Loucy (cell line): ENCODE data around the gene SMAP1.

ENCODE experiments used
- H2AFZ ChIP-seq: fragments of 200-600 bp; sonication (generic); 2 replicates; pipeline ENCODE4 v1.6.0; 2016; ENCODE audit warnings: antibody characterized with exemption, mild to moderate bottlenecking, low read length, moderate library complexity
- H3F3A ChIP-seq: fragments of 200-600 bp; 2 replicates; pipeline ENCODE4 v1.6.0; 2016; ENCODE audit warnings: antibody characterized with exemption, low read depth, mild to moderate bottlenecking
- H3K27me3 ChIP-seq: fragments of 200-600 bp; sonication (generic); 2 replicates; pipeline ENCODE4 v1.6.1; 2014; ENCODE audit warnings: low read length, mild to moderate bottlenecking; ENCODE audit not compliant: insufficient read depth, poor library complexity, severe bottlenecking
- H3K36me3 ChIP-seq: fragments of 200-600 bp; sonication (generic); 2 replicates; pipeline ENCODE4 v1.6.1; 2016; ENCODE audit warnings: low read length; ENCODE audit not compliant: insufficient read depth
- H3K4me1 ChIP-seq: fragments of 200-600 bp; sonication (generic); 2 replicates; pipeline ENCODE4 v1.5.1; 2014; ENCODE audit warnings: low read length, mild to moderate bottlenecking; ENCODE audit not compliant: insufficient read depth, poor library complexity, severe bottlenecking
- H3K4me2 ChIP-seq: fragments of 200-600 bp; sonication (generic); 2 replicates; pipeline ENCODE4 v1.6.0; 2014; ENCODE audit warnings: antibody characterized with exemption, low read length, low read depth, mild to moderate bottlenecking; ENCODE audit not compliant: poor library complexity, severe bottlenecking
- H3K4me3 ChIP-seq: fragments of 200-600 bp; sonication (generic); 2 replicates; pipeline ENCODE4 v1.5.1; 2014; ENCODE audit warnings: low read length, mild to moderate bottlenecking, mixed read lengths; ENCODE audit not compliant: poor library complexity, severe bottlenecking
- H3K79me2 ChIP-seq: fragments of 200-600 bp; sonication (generic); 2 replicates; pipeline ENCODE4 v1.6.1; 2014; ENCODE audit warnings: low read length; ENCODE audit not compliant: insufficient read depth
- H3K9ac ChIP-seq: fragments of 200-600 bp; sonication (generic); 2 replicates; pipeline ENCODE4 v1.6.0; 2014; ENCODE audit warnings: mild to moderate bottlenecking, low read depth, low read length, moderate library complexity; ENCODE audit not compliant: poor library complexity, severe bottlenecking
- H3K9me2 ChIP-seq: fragments of 200-600 bp; sonication (generic); replicated peaks from 2 replicates; pipeline ENCODE4 v1.6.1; 2016; ENCODE audit warnings: low read depth, low read length, mixed read lengths
- H3K9me3 ChIP-seq: fragments of 200-600 bp; sonication (generic); 2 replicates; pipeline ENCODE4 v1.6.1; 2014; ENCODE audit warnings: mild to moderate bottlenecking, antibody characterized with exemption, low read length, low read depth; ENCODE audit not compliant: insufficient read depth
- H4K20me1 ChIP-seq: fragments of 200-600 bp; sonication (generic); 2 replicates; pipeline ENCODE4 v1.6.0; 2014; ENCODE audit warnings: antibody characterized with exemption, low read length, mild to moderate bottlenecking; ENCODE audit not compliant: insufficient read depth, poor library complexity, severe bottlenecking
- EZH2phosphoT487 ChIP-seq: fragments of 200-600 bp; IDR thresholded peaks from 2 replicates; pipeline ENCODE4 v1.6.1; 2018; ENCODE audit warnings: antibody characterized with exemption, mild to moderate bottlenecking, moderate library complexity, borderline replicate concordance
- TF ChIP-seq, protein P1 (sequence below): fragments of 200-600 bp; sonication (generic); conservative IDR thresholded peaks from 2 replicates; pipeline ENCODE4 v1.5.1; 2014; ENCODE audit warnings: mild to moderate bottlenecking, antibody characterized with exemption, low read length

The SMAP1 gene

DNA sequence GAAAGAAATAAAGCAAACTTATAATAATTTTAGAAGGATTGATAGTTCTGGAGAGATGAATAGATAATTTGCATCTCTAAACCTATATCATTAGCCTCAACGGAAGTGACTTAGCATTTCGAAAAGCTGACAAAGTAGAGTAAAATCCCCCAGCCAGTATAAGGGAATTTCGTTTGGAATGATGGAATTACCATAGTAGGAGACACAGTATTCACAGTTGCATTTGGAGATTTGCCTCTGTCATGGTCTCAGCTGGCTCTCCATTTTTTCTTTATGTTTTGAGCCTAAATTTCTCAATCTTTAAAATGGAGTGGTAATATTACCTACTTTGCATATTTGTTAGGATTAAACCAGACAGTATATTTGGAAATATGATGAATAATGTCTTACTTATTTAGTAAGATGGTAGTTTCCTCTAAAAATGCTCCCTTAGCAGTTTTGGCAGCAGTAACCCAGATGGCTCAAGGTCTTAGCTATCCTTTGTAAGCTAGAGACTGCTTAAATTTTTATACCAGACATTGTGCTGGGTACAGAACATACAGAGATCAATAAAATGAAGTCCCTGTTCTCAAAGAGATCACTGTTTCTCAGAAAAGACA lies 58.2 kb downstream of the SMAP1 start:
- Histone ChIP-seq H3K4me1 (no peaks in the 10 kb centered on the region), H4K20me1 (peaks cover 7% of the 10 kb centered on the region), H3K36me3 (peaks cover 4% of the 10 kb centered on the region; the same call in 1 of the 2 replicates), H3K27me3 (no peaks in the 10 kb centered on the region), H3K4me3 (no peak overlapping the region), H2AFZ (no peak overlapping the region), H3K4me2 (no peak overlapping the region), H3K9ac (no peak overlapping the region), H3K79me2 (peaks cover 37% of the 10 kb centered on the region; the same call in 1 of the 2 replicates), H3K9me2 (no peaks in the 10 kb centered on the region), H3K9me3 (no peaks in the 10 kb centered on the region), H3F3A (no peaks in the 10 kb centered on the region)
- TF ChIP-seq EZH2phosphoT487: no peak
- TF ChIP-seq, protein P1, sequence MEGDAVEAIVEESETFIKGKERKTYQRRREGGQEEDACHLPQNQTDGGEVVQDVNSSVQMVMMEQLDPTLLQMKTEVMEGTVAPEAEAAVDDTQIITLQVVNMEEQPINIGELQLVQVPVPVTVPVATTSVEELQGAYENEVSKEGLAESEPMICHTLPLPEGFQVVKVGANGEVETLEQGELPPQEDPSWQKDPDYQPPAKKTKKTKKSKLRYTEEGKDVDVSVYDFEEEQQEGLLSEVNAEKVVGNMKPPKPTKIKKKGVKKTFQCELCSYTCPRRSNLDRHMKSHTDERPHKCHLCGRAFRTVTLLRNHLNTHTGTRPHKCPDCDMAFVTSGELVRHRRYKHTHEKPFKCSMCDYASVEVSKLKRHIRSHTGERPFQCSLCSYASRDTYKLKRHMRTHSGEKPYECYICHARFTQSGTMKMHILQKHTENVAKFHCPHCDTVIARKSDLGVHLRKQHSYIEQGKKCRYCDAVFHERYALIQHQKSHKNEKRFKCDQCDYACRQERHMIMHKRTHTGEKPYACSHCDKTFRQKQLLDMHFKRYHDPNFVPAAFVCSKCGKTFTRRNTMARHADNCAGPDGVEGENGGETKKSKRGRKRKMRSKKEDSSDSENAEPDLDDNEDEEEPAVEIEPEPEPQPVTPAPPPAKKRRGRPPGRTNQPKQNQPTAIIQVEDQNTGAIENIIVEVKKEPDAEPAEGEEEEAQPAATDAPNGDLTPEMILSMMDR: no peak

- Histone ChIP-seq H3K4me3 (no peak overlapping the region), H3K27me3 (no peaks in the 10 kb centered on the region), H3K9me2 (no peaks in the 10 kb centered on the region), H3K9me3 (no peaks in the 10 kb centered on the region), H3K9ac (no peak overlapping the region), H3K36me3 (peaks cover 15% of the 10 kb centered on the region; the same call in 1 of the 2 replicates), H3K79me2 (peaks cover 16% of the 10 kb centered on the region; the same call in 1 of the 2 replicates), H3K4me2 (no peak overlapping the region), H4K20me1 (no peaks in the 10 kb centered on the region), H3K4me1 (peaks cover 6% of the 10 kb centered on the region), H3F3A (0 out of 2 replicates have a peak, but pooled peaks cover 4% of the 10 kb centered on the region), H2AFZ (no peak overlapping the region)
- TF ChIP-seq EZH2phosphoT487: no peak
- TF ChIP-seq, protein P1: no peak
These were observed 66.7 kb downstream of the SMAP1 start for GRCh38 chr6:70734381-70734780.

GRCh38 chr6:70734979-70735378 lies 67.3 kb downstream of the SMAP1 start:
- Histone ChIP-seq H3K9me3 (no peaks in the 10 kb centered on the region), H2AFZ (no peak overlapping the region), H3K36me3 (peaks cover 15% of the 10 kb centered on the region), H3K4me3 (no peak overlapping the region), H3K4me2 (no peak overlapping the region), H3K9me2 (no peaks in the 10 kb centered on the region), H3K79me2 (peaks cover 10% of the 10 kb centered on the region; the same call in 1 of the 2 replicates), H3F3A (0 out of 2 replicates have a peak, but pooled peaks cover 4% of the 10 kb centered on the region), H4K20me1 (no peaks in the 10 kb centered on the region), H3K4me1 (peaks cover 6% of the 10 kb centered on the region), H3K27me3 (no peaks in the 10 kb centered on the region), H3K9ac (no peak overlapping the region)
- TF ChIP-seq EZH2phosphoT487: no peak
